D721Med (cell line): Measurements from ENCODE around the gene CD44.

Experiments used
- DNase-seq: peaks from one replicate; pipeline ENCODE4 v3.0.0; 2011; ENCODE audit warnings: low spot score; ENCODE audit not compliant: insufficient read length
- FAIRE-seq: peaks from 2 replicates; lab custom pipeline; 2011; peaks lifted over from hg19 to GRCh38; lab: Jason Lieb, UNC
- CTCF ChIP-seq: IDR thresholded peaks from 2 replicates; pipeline ENCODE4 v1.5.1; 2012; ENCODE audit warnings: mild to moderate bottlenecking, control low read depth; ENCODE audit not compliant: insufficient read depth; ENCODE audit errors: missing control alignments

Gene CD44

GRCh38 chr11:35145271-35145670 is 6.3 kb downstream of the CD44 start:
- DNase-seq (no peak), FAIRE-seq (no peak)
- TF ChIP-seq CTCF: no peak

- FAIRE-seq (no peak), DNase-seq (no peak)
- TF ChIP-seq CTCF: no peak
Measured at GRCh38 chr11:35146074-35146521, 7.1 kb downstream of the CD44 start.

GRCh38 chr11:35146711-35147110 is 7.7 kb downstream of the CD44 start:
- no peak for DNase-seq
- no peak for TF ChIP-seq CTCF

GRCh38 chr11:35147235-35147634 is 8.3 kb downstream of the CD44 start:
- DNase-seq (no peak), FAIRE-seq (no peak)
- no peak for TF ChIP-seq CTCF

More at GRCh38 chr11:35146711-35147110, 7.7 kb downstream of the CD44 start:
- FAIRE-seq: no peak

- TF ChIP-seq CTCF: no peak
- DNase-seq (no peak), FAIRE-seq (no peak)
Measured at GRCh38 chr11:35148163-35148837, 9.3 kb downstream of the CD44 start.

- DNase-seq (no peak), FAIRE-seq (no peak)
- no peak for TF ChIP-seq CTCF
Measured at GRCh38 chr11:35150454-35150853, 11.5 kb downstream of the CD44 start.

GRCh38 chr11:35151241-35151640 is 12.3 kb downstream of the CD44 start:
- DNase-seq: no peak
- TF ChIP-seq CTCF: no peak
- FAIRE-seq: no peak
